A549 (cell line): Measurements from ENCODE around the gene MYO9A. TPM values are rescaled to one million over a fixed set of nuclear protein-coding genes. Genes with fewer than 3 reads are reported as not detected.

Experiments
- ATAC-seq, 2 experiments: fragments of 200-7000 bp in 1 of 2; fragments of >200 bp in 1 of 2; cut with Nextera tagmentation in 1 of 2; cut with Tn5 transposase in 1 of 2; 3 replicates each; pipeline versions ENCODE4 v1.8.0 to v1.9.1; 2018 to 2020; ENCODE audit warnings: mild to moderate bottlenecking in 1 of 2, moderate library complexity in 1 of 2
- CTCF ChIA-PET: fragments of 300-600 bp; sonication (Branson Sonifier 250); formaldehyde crosslinking; extraction: SDS; loops from one replicate; lab custom pipeline; 2021; ENCODE audit warnings: antibody characterized with exemption, inconsistent platforms; lab: Yijun Ruan, JAX
- POLR2A ChIA-PET: fragments of 350-600 bp; formaldehyde crosslinking; extraction: SDS; loops from one replicate; lab custom pipeline; 2021; ENCODE audit warnings: antibody characterized with exemption, inconsistent platforms; lab: Yijun Ruan, JAX
- DNase-seq, 2 experiments: peaks; one replicate each; pipeline versions ENCODE4 v3.0.0 to v3.0.0-alpha.2; 2011 to 2016; ENCODE audit warnings: low read depth in 1 of 2, low spot score in 1 of 2
- FAIRE-seq: peaks from 2 replicates; lab custom pipeline; 2011; peaks lifted over from hg19 to GRCh38; lab: Jason Lieb, UNC
- H3K27ac ChIP-seq, 2 experiments: fragments of >200 bp; sonication (Bioruptor Twin); formaldehyde crosslinking; 3 replicates each; pipeline ENCODE4 v1.5.1; 2016 to 2017
- H3K4me1 ChIP-seq: fragments of >200 bp; sonication (Bioruptor Twin); formaldehyde crosslinking; 3 replicates; pipeline ENCODE4 v1.6.1; 2016
- H3K4me2 ChIP-seq: fragments of >200 bp; sonication (Bioruptor Twin); formaldehyde crosslinking; 3 replicates; pipeline ENCODE4 v1.6.1; 2016
- H3K4me3 ChIP-seq: fragments of >200 bp; sonication (Bioruptor Twin); formaldehyde crosslinking; 3 replicates; pipeline ENCODE4 v1.5.1; 2016
- H3K9me3 ChIP-seq: fragments of >200 bp; sonication (Bioruptor Twin); formaldehyde crosslinking; 3 replicates; pipeline ENCODE4 v1.6.1; 2016
- CBX8 ChIP-seq: fragments of 200-600 bp; sonication (generic); IDR thresholded peaks from 2 replicates; pipeline ENCODE4 v1.6.1; 2016
- FOXS1 ChIP-seq: fragments of 250-450 bp; sonication (Bioruptor Pico); IDR thresholded peaks from 2 replicates; pipeline ENCODE4 v1.5.0; 2020; ENCODE audit warnings: mild to moderate bottlenecking, moderate library complexity
- HEYL ChIP-seq: fragments of 250-450 bp; sonication (Bioruptor Pico); IDR thresholded peaks from 2 replicates; pipeline ENCODE4 v1.8.0; 2021; ENCODE audit warnings: mild to moderate bottlenecking, moderate library complexity
- HOXB5 ChIP-seq: fragments of 250-450 bp; sonication (Bioruptor Pico); IDR thresholded peaks from 2 replicates; pipeline ENCODE4 v1.5.0; 2020; ENCODE audit warnings: mild to moderate bottlenecking, moderate library complexity
- JUN ChIP-seq, 2 experiments: fragments of >200 bp; sonication (Bioruptor Twin); formaldehyde crosslinking; IDR thresholded peaks; 2 replicates in 1 of 2; 3 replicates in 1 of 2; pipeline ENCODE4 v1.6.1; 2016 to 2017
- KDM5A ChIP-seq: fragments of 200-600 bp; sonication (generic); IDR thresholded peaks from 2 replicates; pipeline ENCODE4 v1.6.1; 2016; ENCODE audit warnings: antibody characterized with exemption, mild to moderate bottlenecking
- MAFK ChIP-seq: fragments of 450-650 bp; IDR thresholded peaks from 2 replicates; pipeline ENCODE4 v1.6.1; 2014; ENCODE audit not compliant: partially characterized antibody
- NFE2L2 ChIP-seq: fragments of 150-350 bp; conservative IDR thresholded peaks from 2 replicates; pipeline ENCODE4 v1.6.1; 2014; ENCODE audit warnings: low read length
- PHF8 ChIP-seq: fragments of 200-600 bp; sonication (generic); IDR thresholded peaks from 2 replicates; pipeline ENCODE4 v1.6.1; 2016; ENCODE audit warnings: low read depth, mild to moderate bottlenecking, antibody characterized with exemption, moderate library complexity, borderline replicate concordance
- RAD21 ChIP-seq, 2 experiments: fragments of >200 bp in 1 of 2; sonication (Bioruptor Twin) in 1 of 2; formaldehyde crosslinking in 1 of 2; IDR thresholded peaks in 1 of 2; conservative IDR thresholded peaks in 1 of 2; 2 replicates in 1 of 2; 3 replicates in 1 of 2; pipeline ENCODE4 v1.6.1; 2012 to 2018; ENCODE audit warnings: inconsistent platforms in 1 of 2
- RARB ChIP-seq: fragments of 250-450 bp; sonication (Bioruptor Pico); IDR thresholded peaks from 2 replicates; pipeline ENCODE4 v1.8.0; 2021; ENCODE audit warnings: mild to moderate bottlenecking, moderate library complexity
- RFX5 ChIP-seq: fragments of 450-650 bp; IDR thresholded peaks from 2 replicates; pipeline ENCODE4 v1.7.1; 2014; ENCODE audit warnings: antibody characterized with exemption, mild to moderate bottlenecking, moderate library complexity
- SMC3 ChIP-seq: fragments of >200 bp; sonication (Bioruptor Twin); formaldehyde crosslinking; IDR thresholded peaks from 3 replicates; pipeline ENCODE4 v1.6.1; 2018; ENCODE audit warnings: inconsistent platforms
- SREBF2 ChIP-seq: fragments of 450-650 bp; IDR thresholded peaks from 2 replicates; pipeline ENCODE4 v1.6.1; 2014; ENCODE audit warnings: mild to moderate bottlenecking, moderate library complexity
- TP53 ChIP-seq: fragments of 250-450 bp; sonication (Bioruptor Pico); IDR thresholded peaks from 2 replicates; pipeline ENCODE4 v1.5.0; 2021; ENCODE audit warnings: mild to moderate bottlenecking, moderate library complexity
- ZSCAN20 ChIP-seq: fragments of 250-450 bp; sonication (Bioruptor Pico); IDR thresholded peaks from 2 replicates; pipeline ENCODE4 v1.8.0; 2022; ENCODE audit warnings: mild to moderate bottlenecking, moderate library complexity
- WGBS: methylation state at CpG from one replicate; pipeline ENCODE4 v1.1.6; 2017; ENCODE audit errors: missing lambda C conversion rate; 5-methylcytosine and 5-hydroxymethylcytosine counted together
- polyA plus RNA-seq, 4 experiments: library from polyadenylated mRNA; depleted of rRNA in 3 of 4; stranded (reverse); fragments of >200 nt; fragmentation: RNase III in 1 of 4; extraction: RNeasy Plus Mini Kit Qiagen cat#74134 plus additional on column Dnase treatment in 1 of 4; gene quantifications; 2 replicates in 3 of 4; 3 replicates in 1 of 4; pipeline ENCODE4 v1.2.3, GENCODE V29; 2011 to 2017
- TF ChIP-seq, protein P1 (sequence below): IDR thresholded peaks from 2 replicates; pipeline ENCODE4 v1.6.1; 2012
- TF ChIP-seq, protein P2 (sequence below): fragments of 250-450 bp; sonication (Bioruptor Pico); IDR thresholded peaks from 2 replicates; pipeline ENCODE4 v1.5.0; 2021; ENCODE audit warnings: mild to moderate bottlenecking, moderate library complexity, borderline replicate concordance
- TF ChIP-seq, protein P3 (sequence below): fragments of >200 bp; sonication (Bioruptor Twin); formaldehyde crosslinking; IDR thresholded peaks from 3 replicates; pipeline ENCODE4 v1.5.1; 2016
- TF ChIP-seq, protein P4 (sequence below): fragments of 150-350 bp; IDR thresholded peaks from 2 replicates; pipeline ENCODE4 v1.6.1; 2014; ENCODE audit warnings: low read depth, mild to moderate bottlenecking, low read length

MYO9A gene
- polyA plus RNA-seq, 2 of the 4 experiments (the other 2 are of a cell fraction): 5.9 to 21.9 TPM

DNA sequence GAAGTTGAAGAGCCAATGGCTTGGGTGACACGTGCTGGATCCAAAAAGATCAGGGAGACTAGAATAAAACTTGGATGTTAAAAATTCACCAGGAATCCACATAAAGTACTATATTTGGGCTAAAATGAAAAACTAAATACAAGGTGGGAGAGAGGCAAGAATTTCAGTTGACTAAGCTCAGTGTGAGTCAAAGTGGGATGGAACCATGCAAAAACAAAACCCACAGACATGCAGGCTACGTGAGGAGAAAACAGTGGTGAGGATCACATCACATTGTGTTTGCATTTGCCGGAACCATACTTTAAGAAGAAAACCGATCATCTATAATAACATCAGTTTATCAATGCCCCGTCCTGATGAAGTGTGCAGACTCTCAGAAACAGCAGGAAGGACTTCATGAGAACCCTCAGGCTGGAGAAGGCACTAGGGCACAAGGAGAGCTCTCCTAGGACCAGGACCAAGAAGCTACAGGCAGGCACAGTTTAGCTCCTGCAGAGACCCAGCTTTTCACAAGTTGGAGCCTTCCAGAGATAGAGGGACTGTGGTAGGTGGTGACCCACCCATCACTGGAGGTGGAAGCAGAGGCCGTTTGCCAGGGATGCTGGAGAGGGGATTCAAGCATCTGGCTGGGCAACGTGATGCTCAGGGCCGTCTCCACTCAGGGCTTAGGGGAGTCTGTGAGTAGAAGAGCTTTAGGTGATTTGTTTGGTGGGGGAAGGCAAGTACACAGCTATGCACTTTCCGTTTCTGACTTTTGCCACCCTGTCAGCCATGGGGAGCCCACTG lies 336.6 kb downstream of the MYO9A start (continued):
- TF ChIP-seq RFX5: no peak
- TF ChIP-seq SREBF2: no peak
- TF ChIP-seq PHF8: no peak
- TF ChIP-seq KDM5A: no peak
- TF ChIP-seq, all 56 proteins: peak for 0

DNA sequence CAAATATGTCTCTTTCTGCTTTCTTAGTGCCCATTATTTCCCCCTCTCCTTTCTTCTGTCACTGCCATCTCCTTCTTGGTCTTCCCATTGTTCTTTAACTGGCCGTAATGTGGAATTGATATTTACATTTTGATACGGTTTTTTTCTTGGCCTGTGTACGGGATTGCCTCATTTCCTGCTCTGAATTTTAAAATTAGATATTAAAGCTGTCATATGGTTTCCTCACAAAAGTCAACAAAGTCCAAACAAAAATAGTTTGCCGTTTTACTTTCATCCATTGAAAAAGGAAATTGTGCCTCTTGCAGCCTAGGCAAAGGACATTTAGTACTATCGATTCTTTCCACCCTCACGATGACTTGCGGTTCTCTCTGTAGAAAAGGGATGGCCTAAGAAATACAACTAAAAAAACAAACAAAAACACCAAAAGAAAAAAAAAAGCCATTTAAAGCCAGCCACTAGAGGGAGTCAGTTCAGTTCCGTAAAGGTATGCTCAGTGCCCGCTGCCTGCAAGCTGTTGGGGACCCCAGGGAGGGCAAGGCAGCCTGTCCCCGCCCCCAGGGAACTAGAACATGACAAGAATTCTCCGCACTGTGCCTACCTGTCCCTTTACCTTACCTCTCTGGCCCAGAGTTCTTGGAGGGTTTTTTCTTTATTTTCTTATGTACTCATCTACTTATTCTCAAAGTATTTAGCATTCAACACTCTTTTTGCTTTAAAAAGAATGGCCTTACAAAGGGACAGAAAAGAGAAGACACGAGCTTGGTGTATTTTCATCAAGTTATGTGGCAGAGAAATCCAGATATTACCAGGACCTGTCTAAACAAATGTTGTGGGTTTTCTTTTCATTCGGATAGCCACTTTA lies 337.6 kb downstream of the MYO9A start:
- no peak for TF ChIP-seq FOXS1 (CRISPR knock-in tag)
- peak; percentile 67 to 77 for TF ChIP-seq RAD21 (conservative IDR thresholded peaks at IDR 0.05 in 1 of 2, IDR thresholded peaks at IDR 0.05 in 1 of 2)
- TF ChIP-seq CBX8: no peak
- TF ChIP-seq HOXB5 (CRISPR knock-in tag): 0 out of 2 replicates have a peak, but pooled peaks have one; percentile 36
- TF ChIP-seq MAFK: peak; percentile 89
- TF ChIP-seq, protein P1, sequence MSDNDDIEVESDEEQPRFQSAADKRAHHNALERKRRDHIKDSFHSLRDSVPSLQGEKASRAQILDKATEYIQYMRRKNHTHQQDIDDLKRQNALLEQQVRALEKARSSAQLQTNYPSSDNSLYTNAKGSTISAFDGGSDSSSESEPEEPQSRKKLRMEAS: no peak
- TF ChIP-seq TP53 (CRISPR knock-in tag): no peak
- TF ChIP-seq, protein P2, sequence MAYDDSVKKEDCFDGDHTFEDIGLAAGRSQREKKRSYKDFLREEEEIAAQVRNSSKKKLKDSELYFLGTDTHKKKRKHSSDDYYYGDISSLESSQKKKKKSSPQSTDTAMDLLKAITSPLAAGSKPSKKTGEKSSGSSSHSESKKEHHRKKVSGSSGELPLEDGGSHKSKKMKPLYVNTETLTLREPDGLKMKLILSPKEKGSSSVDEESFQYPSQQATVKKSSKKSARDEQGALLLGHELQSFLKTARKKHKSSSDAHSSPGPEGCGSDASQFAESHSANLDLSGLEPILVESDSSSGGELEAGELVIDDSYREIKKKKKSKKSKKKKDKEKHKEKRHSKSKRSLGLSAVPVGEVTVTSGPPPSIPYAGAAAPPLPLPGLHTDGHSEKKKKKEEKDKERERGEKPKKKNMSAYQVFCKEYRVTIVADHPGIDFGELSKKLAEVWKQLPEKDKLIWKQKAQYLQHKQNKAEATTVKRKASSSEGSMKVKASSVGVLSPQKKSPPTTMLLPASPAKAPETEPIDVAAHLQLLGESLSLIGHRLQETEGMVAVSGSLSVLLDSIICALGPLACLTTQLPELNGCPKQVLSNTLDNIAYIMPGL (CRISPR knock-in tag): no peak
- TF ChIP-seq, protein P3, sequence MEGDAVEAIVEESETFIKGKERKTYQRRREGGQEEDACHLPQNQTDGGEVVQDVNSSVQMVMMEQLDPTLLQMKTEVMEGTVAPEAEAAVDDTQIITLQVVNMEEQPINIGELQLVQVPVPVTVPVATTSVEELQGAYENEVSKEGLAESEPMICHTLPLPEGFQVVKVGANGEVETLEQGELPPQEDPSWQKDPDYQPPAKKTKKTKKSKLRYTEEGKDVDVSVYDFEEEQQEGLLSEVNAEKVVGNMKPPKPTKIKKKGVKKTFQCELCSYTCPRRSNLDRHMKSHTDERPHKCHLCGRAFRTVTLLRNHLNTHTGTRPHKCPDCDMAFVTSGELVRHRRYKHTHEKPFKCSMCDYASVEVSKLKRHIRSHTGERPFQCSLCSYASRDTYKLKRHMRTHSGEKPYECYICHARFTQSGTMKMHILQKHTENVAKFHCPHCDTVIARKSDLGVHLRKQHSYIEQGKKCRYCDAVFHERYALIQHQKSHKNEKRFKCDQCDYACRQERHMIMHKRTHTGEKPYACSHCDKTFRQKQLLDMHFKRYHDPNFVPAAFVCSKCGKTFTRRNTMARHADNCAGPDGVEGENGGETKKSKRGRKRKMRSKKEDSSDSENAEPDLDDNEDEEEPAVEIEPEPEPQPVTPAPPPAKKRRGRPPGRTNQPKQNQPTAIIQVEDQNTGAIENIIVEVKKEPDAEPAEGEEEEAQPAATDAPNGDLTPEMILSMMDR: peak; percentile 93
- TF ChIP-seq, protein P4, sequence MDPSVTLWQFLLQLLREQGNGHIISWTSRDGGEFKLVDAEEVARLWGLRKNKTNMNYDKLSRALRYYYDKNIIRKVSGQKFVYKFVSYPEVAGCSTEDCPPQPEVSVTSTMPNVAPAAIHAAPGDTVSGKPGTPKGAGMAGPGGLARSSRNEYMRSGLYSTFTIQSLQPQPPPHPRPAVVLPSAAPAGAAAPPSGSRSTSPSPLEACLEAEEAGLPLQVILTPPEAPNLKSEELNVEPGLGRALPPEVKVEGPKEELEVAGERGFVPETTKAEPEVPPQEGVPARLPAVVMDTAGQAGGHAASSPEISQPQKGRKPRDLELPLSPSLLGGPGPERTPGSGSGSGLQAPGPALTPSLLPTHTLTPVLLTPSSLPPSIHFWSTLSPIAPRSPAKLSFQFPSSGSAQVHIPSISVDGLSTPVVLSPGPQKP: no peak
- no peak for TF ChIP-seq RARB (CRISPR knock-in tag)
- 0 out of 2 replicates have a peak, but pooled peaks have one; percentile 36 for TF ChIP-seq HEYL (CRISPR knock-in tag)
- peak; percentile 41 for TF ChIP-seq ZSCAN20
- TF ChIP-seq SMC3: peak; percentile 81
- 0 out of 5 replicates have a peak, but pooled peaks of 1 of the 2 experiments have one; percentile 14 for TF ChIP-seq JUN (IDR thresholded peaks at IDR 0.05)
- TF ChIP-seq NFE2L2: peak; percentile 90
- TF ChIP-seq, all 56 proteins: peak for 9
- ChIA-PET POLR2A (interaction anchor here (0.7 kb wide), 1 partner anchor 32 kb away, joined by 3 read pairs; no protein-coding TSS in a partner anchor), CTCF (interaction anchor here (0.6 to 12.5 kb wide), 26 partner anchors 9 to 677 kb away, joined by 3 to 175 read pairs (median 6); no protein-coding TSS in a partner anchor)
- peak overlapping the region; percentile 72 to 75 for H3K27ac ChIP-seq
- H3K4me1 ChIP-seq: peaks cover 26% of the 10 kb centered on the region
- peak overlapping the region; percentile 59 for H3K4me2 ChIP-seq
- ATAC-seq (peak; percentile 59 to 80), DNase-seq (peak; percentile 84 to 90), FAIRE-seq (peak; percentile 54)
- 10% methylated on average over 13 of the region's 13 CpGs for WGBS
- H3K9me3 ChIP-seq: no peaks in the 10 kb centered on the region
- no peak overlapping the region for H3K4me3 ChIP-seq
